Stimulated activated CD4-positive, alpha-beta T cell treated with anti-CD3 and anti-CD28 coated beads, Interleukin-15, amount 100 ng/mL, for 1 hour (primary cell): ENCODE results near the gene PSMB7.

Experiments
- DNase-seq, 2 donors: peaks; one replicate each; pipeline ENCODE4 v3.0.0-alpha.2; 2020; ENCODE audit warnings: low read depth in 1 of 2, low spot score in 1 of 2

PSMB7 gene

DNA sequence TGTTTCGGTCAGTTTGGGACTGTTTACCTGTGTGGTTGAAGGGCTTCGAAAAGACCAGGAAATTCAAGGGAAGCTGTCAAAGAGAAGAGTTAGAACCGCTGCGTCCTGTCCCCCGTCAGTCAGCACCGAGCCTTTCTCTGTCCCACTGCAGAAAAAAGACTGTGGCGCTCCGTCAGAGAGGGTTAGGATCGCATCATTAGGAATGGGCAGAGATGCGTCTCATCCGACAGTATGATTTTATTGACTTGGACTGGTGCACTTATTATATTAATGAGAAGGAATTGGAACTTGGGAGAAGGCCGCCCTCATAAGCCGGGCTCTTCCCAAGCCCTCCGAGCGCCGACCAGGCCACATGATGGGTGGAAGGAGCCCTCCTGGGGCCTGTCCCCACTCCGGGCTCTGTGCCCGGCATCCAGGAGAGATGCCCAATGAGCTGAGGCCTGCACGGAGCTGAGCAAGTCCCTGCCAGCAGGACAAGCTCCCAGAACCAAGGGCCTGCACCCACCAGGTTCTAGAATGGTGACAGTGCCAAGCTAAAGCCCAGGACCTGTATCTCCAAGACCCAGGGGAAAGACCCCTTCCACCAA lies 85.9 kb downstream of the PSMB7 start:
- no peak for DNase-seq

DNA sequence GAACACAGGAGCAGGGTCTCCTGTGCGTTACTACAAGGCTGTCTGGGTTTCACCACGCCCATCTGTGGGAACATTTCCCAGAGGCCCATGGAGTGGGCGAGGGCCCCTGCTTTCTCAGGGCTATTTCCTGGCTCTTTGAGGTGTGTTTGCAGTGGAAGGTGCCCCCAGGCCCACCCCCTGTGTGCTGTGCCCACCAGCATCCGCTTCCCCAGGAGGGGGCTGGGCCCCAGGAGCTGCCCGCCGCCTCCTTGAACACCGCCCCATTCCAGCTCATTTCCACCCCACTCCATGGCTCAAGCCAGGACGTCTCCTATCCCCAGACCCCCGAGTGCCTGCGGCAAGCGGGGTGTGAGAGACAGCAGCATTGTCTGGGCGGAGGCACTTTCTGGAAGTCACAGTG lies 87.0 kb downstream of the PSMB7 start:
- DNase-seq: no peak

DNA sequence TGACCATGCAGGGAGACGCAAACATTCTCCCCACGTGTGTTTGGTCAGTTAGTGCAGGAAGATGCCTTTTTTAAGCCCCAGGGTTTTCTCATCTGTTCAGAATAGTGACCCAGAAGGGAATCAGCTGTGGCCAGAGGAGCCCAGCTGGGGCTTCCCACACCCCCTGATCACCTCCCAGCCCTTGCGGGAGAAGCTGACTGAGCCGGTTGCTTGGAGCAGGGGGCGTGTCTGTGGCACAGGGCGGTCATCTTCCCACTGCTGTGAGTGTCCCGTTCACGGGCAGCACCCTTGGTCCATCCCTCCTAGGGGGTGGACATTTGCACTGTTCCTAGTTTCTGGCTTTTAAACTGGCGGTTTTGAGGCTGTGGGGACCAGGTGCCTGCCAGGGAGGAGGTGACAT lies 87.8 kb downstream of the PSMB7 start:
- DNase-seq: no peak

DNA sequence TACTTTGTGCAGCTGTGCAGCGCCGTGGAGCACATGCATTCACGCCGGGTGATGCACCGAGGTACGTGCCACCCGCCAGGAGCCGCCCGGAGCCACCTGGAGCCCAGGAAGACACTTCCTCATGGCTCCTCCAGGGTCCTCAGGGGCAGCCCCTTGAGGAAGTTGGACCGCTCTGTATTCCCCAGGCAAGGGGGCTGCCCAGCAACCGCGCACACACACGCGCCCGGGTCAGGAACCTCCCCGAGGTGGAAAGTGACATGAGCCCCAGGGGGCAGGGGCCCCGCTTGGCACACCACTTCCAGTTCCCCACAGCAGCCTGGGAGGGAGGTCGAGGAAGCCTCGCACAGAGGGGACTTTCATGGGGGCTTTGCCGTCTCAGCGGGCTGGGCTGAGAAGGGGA lies 88.9 kb downstream of the PSMB7 start:
- DNase-seq: no peak

DNA sequence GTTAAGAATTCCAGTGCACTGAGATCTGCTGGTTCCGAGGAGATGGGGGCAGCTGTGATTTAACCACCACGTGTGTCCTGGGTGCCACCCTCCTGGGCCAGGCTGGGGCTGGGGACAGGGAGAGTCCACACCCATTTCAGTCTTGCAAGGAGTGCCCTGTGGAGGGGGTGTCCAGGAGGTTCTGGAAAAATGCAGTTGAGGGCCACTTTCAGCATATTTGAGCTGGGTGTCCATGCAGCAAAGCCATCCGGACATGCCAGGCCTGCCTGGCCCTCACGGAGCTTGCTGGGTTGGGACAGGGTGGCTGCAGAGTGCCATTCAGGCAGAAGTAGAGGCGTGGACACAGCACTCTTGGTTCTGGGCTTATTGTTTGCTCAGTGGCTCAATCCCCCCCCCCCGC lies 89.4 kb downstream of the PSMB7 start:
- DNase-seq: no peak

DNA sequence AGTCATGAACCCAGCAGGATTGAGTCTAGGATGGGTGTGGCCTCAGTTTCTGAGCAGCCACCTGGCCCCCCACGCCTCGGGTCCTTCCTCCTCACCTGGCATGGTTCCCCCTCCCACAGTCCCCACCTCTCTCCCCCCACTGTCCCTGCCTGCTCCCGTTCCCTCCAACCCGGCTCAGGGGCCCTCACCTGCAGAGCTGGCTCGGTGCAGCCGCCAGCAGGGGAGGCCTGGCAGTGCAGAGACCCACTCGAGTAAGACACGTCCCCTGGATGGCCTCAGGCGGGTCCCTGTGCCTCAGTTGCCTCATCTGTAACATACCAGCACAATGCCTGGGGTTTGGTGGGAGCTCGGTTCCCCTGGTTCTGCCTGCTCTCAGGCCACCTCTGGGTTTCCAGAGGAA lies 91.3 kb downstream of the PSMB7 start:
- no peak for DNase-seq

DNA sequence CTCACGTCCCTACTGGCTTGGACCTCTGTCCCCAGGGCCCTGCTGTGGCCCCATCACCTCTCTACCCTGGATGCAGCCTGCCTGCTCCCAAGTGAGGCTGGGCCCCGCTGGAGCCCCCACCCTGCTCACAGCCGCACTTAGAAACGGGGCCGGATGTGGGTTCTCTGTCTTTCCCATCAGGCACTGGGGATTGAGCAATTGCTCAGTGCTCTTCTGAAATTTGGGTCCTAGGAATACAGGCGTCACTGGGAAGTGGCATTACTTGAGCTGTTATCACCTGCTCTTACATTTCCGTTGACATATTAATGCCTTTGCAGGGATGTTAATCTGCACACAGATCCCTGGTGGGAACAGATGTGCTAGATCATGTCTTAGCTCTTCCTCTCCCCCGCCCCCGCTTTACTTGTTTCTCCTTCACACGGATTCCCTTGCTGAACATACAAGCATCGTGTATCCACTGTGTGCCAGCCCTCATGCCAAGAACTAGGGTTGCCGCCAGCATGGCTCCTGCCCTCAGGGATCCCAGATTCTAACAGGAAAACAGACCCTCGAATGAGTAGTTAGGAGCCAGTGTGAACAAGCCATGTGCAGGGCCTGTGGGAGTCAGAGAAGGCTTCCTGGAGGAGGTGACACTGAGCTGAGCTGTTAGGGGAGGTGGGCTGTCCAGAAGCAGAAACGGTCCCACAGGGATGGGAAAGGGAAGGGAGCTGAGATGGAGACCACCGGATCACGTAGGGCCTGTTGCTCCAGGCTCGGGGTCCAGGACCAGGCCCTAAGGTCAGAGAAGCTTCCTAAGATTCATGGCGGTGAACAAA lies 92.4 kb downstream of the PSMB7 start:
- DNase-seq: no peak

DNA sequence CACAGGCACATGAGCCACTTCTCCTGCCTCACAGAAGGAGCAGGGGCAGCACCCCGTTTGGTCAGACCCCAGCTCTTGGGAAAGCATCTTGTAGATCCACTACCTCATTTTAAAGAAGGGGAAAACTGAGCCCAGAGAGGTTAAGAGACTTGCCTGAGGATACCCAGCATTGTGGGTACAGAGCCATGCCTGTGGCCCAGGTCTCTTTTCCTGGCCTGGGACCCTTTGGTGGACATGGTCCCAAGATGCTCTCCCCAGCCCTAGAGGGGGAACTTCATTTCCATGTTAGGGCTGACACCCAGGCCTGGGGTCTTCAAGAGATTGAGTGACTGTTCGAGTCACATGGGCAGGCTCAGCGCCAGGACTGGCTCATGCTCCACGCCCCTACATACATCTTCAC lies 93.3 kb downstream of the PSMB7 start:
- DNase-seq: no peak

DNA sequence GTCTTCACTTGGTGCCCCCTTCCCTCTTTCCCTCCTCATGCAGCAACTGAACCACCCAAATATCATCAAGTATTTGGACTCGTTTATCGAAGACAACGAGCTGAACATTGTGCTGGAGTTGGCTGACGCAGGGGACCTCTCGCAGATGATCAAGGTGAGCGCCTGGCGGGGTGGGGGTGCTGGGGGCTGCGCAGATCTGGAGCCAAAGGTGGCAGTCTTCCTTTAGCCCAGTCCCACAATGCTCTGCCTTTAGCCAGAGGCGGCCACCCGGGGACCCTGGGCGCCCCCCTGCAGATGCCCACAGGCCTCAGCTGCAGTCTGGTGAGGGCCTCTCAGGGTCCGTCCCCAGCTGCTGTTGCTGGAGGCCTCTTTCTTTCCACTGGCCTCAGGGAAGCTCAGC lies 93.8 kb downstream of the PSMB7 start:
- no peak for DNase-seq

DNA sequence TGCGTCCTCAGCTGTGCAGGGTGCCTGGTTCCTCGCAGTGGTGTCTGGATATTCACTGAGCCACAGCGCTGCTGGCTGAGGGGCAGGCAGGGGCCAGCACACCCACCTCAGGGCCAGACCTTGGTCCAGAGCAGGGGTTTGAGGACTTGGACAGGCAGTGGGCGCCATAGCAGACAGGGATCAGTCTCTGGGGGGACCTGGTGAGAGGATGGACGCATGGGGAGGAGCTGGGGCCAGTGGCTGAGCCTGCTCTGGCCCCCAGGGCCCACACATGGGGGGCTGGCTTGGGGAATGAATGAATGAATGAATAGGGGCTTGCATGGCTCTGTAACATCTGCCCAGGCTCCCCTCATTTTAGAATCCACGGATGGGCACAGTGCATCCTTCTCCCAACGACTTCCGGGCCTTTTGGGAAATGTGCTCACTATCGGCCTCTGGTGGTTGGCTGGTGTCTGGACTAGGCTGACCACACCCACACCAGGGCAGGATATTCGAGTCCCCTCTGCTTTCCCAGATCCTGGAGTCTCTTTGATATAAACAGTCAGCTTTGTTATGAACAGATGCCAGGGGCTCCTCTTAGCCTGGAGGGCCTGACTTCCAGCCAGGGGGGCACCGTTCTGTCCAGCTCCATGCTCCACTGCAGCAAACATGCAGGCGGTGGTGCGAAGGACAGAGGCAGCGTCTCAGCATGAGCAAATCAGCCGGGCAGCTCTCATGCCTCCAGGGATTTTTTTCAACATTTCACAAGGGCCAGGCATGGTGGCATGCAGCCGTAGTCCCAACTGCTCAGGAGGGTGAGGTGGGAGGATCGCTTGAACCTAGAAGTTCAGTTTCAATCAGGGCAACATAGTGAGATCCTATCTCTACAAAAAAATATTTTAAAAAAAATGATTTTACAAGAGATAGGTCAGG lies 94.9 kb downstream of the PSMB7 start:
- peak in 1 of 2 donors; percentile 17 for DNase-seq

DNA sequence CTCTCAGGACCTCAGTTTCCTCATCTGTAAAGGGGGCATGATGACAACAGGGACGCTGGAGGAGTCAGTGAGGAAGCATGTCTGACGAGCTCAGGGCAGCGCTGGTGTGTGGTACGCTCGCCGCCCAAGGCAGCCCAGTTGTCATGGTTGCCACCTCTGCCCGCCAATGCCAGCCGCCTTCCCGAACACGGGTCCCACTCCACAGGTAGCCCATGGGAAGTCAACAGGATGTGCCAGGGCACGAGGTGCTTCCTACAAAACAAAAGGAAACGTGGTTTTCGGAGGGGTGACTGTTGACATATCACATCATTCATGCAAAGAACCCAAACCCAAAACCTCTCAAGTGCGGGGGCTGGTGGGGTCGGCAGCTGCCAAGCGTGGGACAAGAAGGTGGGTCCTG lies 99.4 kb downstream of the PSMB7 start:
- no peak for DNase-seq

DNA sequence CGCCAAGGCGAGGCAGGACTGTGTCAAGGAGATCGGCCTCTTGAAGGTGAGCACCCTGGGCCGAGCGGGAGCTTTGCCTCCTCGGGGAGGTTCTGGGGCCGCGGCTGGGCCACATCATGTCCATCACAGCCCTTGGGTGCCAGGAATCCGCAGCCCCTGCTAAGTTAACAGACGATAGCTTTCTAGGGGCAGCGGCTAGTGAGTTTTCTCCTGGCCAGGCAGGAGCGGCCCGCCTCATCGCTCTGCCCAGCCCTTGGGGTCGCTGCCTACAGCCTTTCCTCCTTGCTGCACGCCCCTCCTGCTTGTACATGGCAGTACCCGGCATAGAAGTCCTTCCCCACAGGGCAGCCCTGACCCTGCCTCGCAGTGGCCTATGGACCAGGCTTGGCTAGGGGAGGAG lies 101.3 kb downstream of the PSMB7 start:
- DNase-seq: no peak

DNA sequence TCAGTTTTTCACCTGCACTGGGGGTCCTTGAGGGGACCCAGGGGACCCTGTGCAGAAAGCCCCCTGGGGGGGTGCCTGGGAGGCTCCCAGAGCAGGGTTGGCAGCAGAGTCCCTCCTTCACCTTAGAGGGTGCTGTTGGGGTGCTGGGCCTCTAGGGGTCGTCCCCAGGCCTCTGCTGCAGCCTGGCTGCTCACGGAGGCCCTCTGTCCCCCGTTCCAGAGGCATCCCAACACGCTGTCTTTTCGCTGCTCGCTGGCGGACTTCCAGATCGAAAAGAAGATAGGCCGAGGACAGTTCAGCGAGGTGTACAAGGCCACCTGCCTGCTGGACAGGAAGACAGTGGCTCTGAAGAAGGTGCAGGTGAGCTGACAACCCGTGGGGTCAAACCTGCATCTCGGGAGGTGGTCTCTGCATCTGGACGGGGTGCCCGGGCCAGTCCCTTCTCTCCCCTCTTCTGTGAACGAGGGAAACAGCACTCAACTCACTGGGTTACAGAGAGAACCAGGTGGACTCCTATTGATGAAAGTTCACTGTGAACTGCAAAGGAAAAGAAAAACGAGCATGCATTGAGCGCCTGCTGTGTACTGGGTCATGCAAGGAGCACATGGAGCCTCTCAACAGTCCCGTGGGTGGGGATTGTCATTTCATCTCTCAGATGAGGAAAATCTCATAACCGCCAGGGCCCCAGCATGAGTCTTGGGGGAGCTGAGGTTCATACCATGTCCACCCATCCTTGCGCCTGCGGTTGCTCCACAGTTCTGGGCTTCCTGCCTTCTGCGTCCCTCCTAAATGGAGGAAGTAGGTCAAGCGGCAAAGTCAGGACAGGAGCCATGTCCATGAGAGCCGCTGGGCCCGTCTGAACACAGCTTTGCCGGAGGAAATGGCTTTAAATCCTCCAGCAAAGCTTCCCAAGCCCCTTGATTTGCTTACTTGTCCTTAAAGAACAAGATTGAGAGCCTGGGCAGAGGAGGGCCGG lies 102.7 kb downstream of the PSMB7 start:
- DNase-seq: no peak

DNA sequence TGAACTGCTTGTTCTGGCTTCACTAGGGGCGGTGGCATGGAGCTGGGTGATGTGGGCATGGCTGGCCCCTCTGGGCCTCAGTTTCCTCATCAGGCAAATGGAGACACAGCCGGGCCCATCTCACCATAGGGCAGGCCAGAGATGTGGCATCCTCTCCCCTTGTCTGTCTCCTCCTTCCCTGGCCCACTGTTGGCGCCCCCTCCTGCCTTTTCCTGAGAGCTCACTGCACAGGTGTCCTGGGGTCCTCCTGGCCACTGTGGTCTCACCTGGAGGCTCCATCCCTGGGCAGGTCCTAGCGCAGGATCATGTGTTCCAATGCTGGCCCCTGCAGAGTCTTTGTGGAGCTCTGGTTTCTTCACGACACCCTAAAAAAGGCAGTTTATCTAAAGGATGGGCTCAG lies 104.0 kb downstream of the PSMB7 start:
- no peak for DNase-seq

DNA sequence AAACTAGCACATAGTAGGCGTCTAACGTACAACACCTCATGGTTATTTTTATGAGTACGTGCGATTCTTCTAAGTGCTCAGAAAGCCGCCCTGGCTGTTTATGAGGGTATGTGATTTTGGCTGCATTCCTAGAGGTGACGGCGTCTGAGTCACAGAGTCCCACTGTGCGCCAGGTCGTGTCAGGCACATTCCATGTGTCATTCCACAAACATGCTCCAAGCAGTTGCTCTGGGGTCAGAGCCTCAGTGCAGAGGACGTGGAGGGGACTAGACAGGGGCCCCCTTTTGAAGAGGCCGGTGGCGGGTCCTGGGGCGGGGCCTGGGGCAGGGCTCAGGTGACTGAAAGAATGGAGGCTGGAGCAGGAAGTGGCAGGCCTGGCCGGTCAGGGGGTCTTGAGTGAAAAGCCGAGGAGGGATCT lies 105.6 kb downstream of the PSMB7 start:
- no peak for DNase-seq

DNA sequence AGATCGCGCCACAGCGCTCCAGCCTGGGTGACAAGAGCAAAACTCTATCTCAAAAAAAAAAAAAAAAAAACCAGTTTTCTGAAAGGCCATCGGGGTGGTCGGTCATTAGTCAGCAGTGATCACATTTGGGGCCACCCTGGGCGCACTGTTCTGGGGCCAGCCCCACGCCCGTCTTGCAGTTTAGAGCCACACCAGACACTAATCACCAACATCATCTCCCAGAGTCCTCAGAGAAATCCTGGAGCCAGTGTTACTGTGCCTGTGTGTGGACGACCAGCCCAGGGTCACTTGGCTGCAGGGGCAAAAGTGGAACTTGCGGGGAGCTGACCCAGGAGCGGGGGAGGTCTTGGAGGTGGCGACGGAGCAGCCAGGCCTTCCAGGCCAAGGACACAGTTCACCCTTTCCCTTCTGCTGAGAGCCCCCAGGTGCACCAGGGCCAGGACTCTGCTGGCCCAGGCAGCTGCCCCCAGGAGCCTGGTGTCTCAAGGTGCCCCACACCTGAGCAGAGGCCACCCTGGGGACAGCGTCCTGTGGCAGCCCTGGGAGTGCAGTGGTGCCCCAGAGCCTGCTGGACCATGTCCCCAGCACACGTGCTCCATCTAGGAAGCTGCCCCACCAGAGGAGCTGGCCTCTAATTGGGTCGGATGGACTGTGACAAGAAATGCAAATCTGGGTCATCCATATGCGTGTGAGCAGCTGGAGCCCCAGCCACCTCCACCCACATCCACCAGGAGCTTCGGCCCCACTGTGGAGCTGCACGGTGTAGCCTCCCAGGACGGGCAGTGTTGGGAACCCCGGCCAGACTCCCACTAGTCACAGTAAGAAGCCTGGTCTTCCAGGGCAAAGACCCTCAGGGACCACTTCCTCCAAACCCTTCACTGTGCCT lies 106.4 kb downstream of the PSMB7 start:
- no peak for DNase-seq

DNA sequence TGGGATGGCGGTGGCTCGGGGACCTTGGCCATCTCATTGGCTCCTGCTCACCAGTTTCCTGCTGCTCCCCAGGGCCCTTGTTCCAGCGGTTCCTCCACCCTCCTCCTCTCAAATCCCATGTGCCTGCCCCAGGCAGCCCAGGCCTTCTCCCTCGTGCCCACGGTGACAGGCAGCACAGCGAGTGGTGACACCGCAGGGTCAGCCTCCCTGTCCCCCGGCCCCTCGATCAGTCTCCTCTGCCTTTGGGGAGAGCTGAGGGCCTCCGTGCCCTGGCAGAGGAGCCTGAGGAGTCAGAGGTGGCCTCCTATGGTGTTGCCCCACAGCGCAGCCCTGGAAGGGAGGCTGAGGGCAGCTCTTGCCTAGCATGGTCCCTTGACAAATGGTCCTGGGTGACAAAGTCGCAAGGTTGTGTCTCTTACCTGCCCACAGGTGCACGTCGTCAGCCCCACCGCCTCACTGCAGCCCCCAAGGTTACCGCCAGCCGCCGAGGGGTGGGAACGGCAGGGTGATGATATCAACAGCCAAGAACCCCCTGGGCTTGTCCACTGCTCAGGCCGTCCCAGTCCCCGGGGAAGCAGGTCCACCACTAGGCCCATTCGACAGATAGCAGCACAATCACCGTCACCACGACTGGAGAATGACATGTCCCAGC lies 107.7 kb downstream of the PSMB7 start:
- DNase-seq: no peak

DNA sequence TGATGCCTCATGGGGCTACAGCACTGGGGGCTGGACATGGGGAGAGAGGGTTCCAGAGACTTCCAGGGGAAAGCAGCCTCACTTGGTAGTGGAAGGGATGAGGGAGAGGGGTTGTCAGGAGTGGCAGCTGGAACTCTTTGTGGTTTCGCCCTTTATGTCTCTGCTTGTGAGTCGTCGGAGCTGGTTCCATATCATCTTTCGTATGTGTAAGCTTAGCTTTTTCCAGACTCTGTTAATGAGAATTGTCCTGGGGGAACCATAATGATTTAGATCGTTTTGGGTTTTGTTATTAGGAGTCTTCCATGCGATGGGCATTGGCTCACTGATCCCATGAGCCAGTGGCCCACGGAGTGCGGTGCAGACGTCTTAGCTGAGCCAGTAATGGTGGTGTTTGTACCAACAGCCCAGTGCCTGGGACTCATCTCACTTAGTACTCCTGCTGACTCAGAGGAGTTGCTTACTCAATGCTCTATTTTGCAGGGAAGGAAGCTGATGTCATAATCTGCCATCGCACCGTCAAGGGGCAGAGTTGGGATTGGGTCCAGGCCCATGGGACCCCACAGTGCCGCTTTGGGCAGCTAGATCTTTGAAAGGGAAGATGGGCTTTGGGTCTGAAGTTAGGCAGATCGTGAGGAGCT lies 109.0 kb downstream of the PSMB7 start:
- DNase-seq: no peak

DNA sequence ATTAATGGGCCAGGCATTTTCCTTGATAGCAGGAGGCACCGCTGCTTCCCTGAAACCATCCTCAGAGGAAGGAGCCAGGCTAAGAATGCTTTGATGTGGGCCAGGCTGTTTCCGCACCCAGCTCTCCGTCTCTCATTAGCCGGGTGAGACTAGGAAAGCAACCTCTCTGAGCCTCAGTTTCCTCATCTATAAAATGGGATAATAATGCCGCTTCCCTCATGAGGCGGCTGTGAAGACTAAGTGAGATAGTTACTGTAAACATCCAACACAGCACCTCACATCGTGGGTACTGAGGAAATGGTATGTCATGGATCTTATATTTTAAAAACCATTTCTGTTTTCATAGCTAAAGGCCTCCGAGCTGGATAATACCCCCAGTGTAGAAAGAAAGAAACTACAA lies 111.0 kb downstream of the PSMB7 start:
- no peak for DNase-seq
